GM12878 (cell line): ENCODE data around the gene SRSF2. TPM values are rescaled to one million over a fixed set of nuclear protein-coding genes. Genes with fewer than 3 reads are reported as not detected.
A peak's percentile ranks its signal among the peaks of the same experiment; 100 is the strongest.

Source experiments
- ATAC-seq: fragments of 200-7000 bp; cut with Tn5 transposase; 3 replicates; pipeline ENCODE4 v1.9.1; 2020; ENCODE audit warnings: mild to moderate bottlenecking, moderate library complexity
- BruUV-seq: library from RNA; stranded (reverse); fragments of 400-500 nt; replicated peaks from 2 replicates; lab custom pipeline; 2021; lab: Mats Ljungman, UMichigan
- CTCF ChIA-PET: fragments of 300-600 bp; sonication (Branson Sonifier 250); formaldehyde crosslinking; extraction: SDS; loops from one replicate; lab custom pipeline; 2021; ENCODE audit warnings: inconsistent platforms; lab: Yijun Ruan, JAX
- POLR2A ChIA-PET: fragments of 350-600 bp; formaldehyde crosslinking; extraction: SDS; loops from one replicate; lab custom pipeline; 2021; ENCODE audit warnings: inconsistent platforms; lab: Charles Lee
- RAD21 ChIA-PET: fragments of 300-600 bp; sonication (Branson Sonifier 250); formaldehyde crosslinking; loops from one replicate; lab custom pipeline; 2023; ENCODE audit warnings: antibody characterized with exemption; ENCODE audit not compliant: unreplicated experiment; lab: Charles Lee
- SMC1A ChIA-PET: fragments of 300-600 bp; sonication (Branson Sonifier 250); formaldehyde crosslinking; loops from one replicate; lab custom pipeline; 2023; ENCODE audit not compliant: unreplicated experiment, uncharacterized antibody; lab: Charles Lee
- DNase-seq: peaks from one replicate; pipeline ENCODE4 v3.0.0-alpha.2; 2011; ENCODE audit warnings: low read depth, low spot score
- FAIRE-seq: peaks from 3 replicates; lab custom pipeline; 2011; peaks lifted over from hg19 to GRCh38; lab: Jason Lieb, UNC
- H2AFZ ChIP-seq: 2 replicates; pipeline ENCODE4 v1.6.0; 2011; ENCODE audit warnings: low read depth, low read length, control low read depth; ENCODE audit not compliant: control insufficient read depth
- H3K27ac ChIP-seq: 2 replicates; pipeline ENCODE4 v1.5.1; 2011; ENCODE audit warnings: control low read depth; ENCODE audit not compliant: control insufficient read depth, insufficient read depth
- H3K27me3 ChIP-seq, 2 experiments: replicated peaks in 1 of 2; 2 replicates each; pipeline versions ENCODE4 v1.6.0 to v1.6.1; 2011; ENCODE audit warnings: low read length in 1 of 2; ENCODE audit not compliant: control insufficient read depth in 2 of 2, insufficient read depth in 2 of 2
- H3K36me3 ChIP-seq, 2 experiments: 2 replicates each; pipeline ENCODE4 v1.5.1; 2011; ENCODE audit warnings: low read length in 1 of 2; ENCODE audit not compliant: control insufficient read depth in 2 of 2, insufficient read depth in 2 of 2
- H3K4me1 ChIP-seq: 2 replicates; pipeline ENCODE4 v1.6.1; 2011; ENCODE audit warnings: mild to moderate bottlenecking, low read length, moderate library complexity, mixed read lengths; ENCODE audit not compliant: control insufficient read depth, insufficient read depth
- H3K4me2 ChIP-seq: 2 replicates; pipeline ENCODE4 v1.6.0; 2011; ENCODE audit warnings: control low read depth; ENCODE audit not compliant: control insufficient read depth, insufficient read depth
- H3K4me3 ChIP-seq: fragments of 200-600 bp; sonication (generic); 2 replicates; pipeline ENCODE4 v1.5.1; 2016
- H3K79me2 ChIP-seq: 2 replicates; pipeline ENCODE4 v1.6.0; 2011; ENCODE audit warnings: low read length; ENCODE audit not compliant: control insufficient read depth, insufficient read depth
- H3K9ac ChIP-seq: 2 replicates; pipeline ENCODE4 v1.8.0; 2011; ENCODE audit warnings: low read length, control low read depth, mixed read lengths; ENCODE audit not compliant: control insufficient read depth, insufficient read depth
- H3K9me3 ChIP-seq: replicated peaks from 3 replicates; pipeline ENCODE4 v1.5.1; 2011; ENCODE audit warnings: mild to moderate bottlenecking, low read length; ENCODE audit not compliant: control insufficient read depth, insufficient read depth
- H4K20me1 ChIP-seq: 2 replicates; pipeline ENCODE4 v1.6.0; 2011; ENCODE audit not compliant: control insufficient read depth, insufficient read depth
- CBX5 ChIP-seq: sonication (generic); IDR thresholded peaks from 2 replicates; pipeline ENCODE4 v1.6.1; 2016; ENCODE audit warnings: low read depth, moderate library complexity, mild to moderate bottlenecking, inconsistent platforms
- FOXM1 ChIP-seq: IDR thresholded peaks from 2 replicates; pipeline ENCODE4 v1.6.1; 2012; ENCODE audit warnings: low read depth, mild to moderate bottlenecking, inconsistent platforms, low read length, moderate library complexity
- MAX ChIP-seq: IDR thresholded peaks from 2 replicates; pipeline ENCODE4 v1.6.1; 2012; ENCODE audit warnings: low read depth, low read length, improper control_type of control experiment
- SRF ChIP-seq, 2 experiments: IDR thresholded peaks; 2 replicates each; pipeline ENCODE4 v1.6.1; 2011; ENCODE audit warnings: low read depth in 2 of 2, low read length in 2 of 2, mild to moderate bottlenecking in 1 of 2, moderate library complexity in 1 of 2
- TBL1XR1 ChIP-seq: IDR thresholded peaks from 2 replicates; pipeline ENCODE4 v1.6.1; 2012; ENCODE audit warnings: low read depth, low read length, improper control_type of control experiment
- ZNF384 ChIP-seq: IDR thresholded peaks from 2 replicates; pipeline ENCODE4 v1.6.1; 2012; ENCODE audit warnings: low read depth, mild to moderate bottlenecking, low read length, improper control_type of control experiment, borderline replicate concordance
- WGBS: methylation state at CpG from one replicate; pipeline ENCODE4 v1.1.6; 2016; ENCODE audit warnings: low lambda C conversion rate; ENCODE audit not compliant: insufficient replicate concordance, insufficient coverage; ENCODE audit errors: missing lambda C conversion rate; 5-methylcytosine and 5-hydroxymethylcytosine counted together
- in situ Hi-C: fragments of 300-500 bp; cut with MboI; formaldehyde crosslinking; loops from 9 replicates; pipeline ENCODE4 v1.14.3; 2018; ENCODE audit warnings: mixed read lengths
- intact Hi-C: fragments of 100-400 bp; cut with micrococcal nuclease; formaldehyde crosslinking; loops from one replicate; pipeline ENCODE4 v1.14.2; 2022; ENCODE audit not compliant: unreplicated experiment
- polyA plus RNA-seq, 11 experiments: library from polyadenylated mRNA; depleted of rRNA in 4 of 11; unstranded in 6 of 11; stranded (reverse) in 5 of 11; fragments of >200 nt; fragmentation: Nextera tagmentation in 4 of 11; fragmentation: Illumina TruSeq in 1 of 11; extraction: Ambion mirVana in 4 of 11; extraction: Trizol in 1 of 11; gene quantifications; 1 replicate in 1 of 11; 2 replicates in 10 of 11; pipeline versions ENCODE4 v1.2.1 to v1.2.3, GENCODE V29; 2011 to 2016; ENCODE audit warnings: inconsistent platforms in 2 of 11, missing spikeins in 2 of 11, low read depth in 1 of 11
- total RNA-seq, 4 experiments: library from RNA; depleted of rRNA in 3 of 4; stranded (reverse); fragments of >200 nt in 3 of 4; fragmentation: Illumina TruSeq in 1 of 4; extraction: Trizol in 1 of 4; gene quantifications; 2 replicates each; pipeline versions ENCODE4 v1.2.1 to v1.2.3, GENCODE V29; 2013 to 2021
- TF ChIP-seq, protein P1 (sequence below): fragments of 450-650 bp; IDR thresholded peaks from 2 replicates; pipeline ENCODE4 v1.6.1; 2016; ENCODE audit warnings: mild to moderate bottlenecking

The SRSF2 gene
- total and polyA plus RNA-seq, 10 of the 15 experiments (the other 5 are each of a cell fraction or from before 2014, with no cell fraction given), result 225 to 795 (median 410) TPM

DNA sequence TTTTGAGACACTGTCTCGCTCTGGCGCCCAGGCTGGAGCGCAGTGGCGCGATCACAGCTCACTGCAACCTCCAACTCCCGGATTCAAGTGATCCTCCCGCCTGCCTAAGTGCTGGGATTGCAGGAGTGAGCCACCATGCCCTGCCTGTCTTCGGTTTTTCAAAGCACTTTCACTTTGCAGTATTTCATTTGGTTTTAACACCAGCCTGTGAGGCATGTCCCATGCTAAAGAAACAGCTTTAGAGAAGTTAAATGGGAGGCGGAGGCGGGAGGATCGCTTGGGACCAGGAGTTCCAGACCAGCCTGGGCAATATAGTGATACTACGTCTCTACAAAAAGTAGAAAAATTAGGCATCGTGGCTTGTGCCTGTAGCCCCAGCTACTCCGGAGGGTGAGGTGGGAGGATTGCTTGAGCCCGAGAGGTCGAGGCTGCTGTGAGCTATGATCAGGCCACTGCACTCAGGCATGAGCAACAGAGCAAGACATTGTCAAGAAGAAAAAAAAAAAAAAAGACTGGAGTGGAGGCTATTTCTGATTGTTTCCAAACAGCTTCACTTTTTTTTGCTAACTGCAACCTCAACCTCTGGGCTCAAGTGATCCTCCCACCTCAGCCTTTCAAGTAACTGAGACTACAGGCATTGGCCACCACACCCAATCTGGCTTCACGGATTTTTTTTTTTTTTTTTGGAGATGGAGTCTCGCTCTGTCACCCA, 9.2 kb downstream of the SRSF2 start:
- Histone ChIP-seq H3K79me2 (peaks cover 81% of the 10 kb centered on the region), H3K4me2 (peak overlapping the region; percentile 45), H3K9ac (peak overlapping the region; percentile 98), H3K4me3 (peak overlapping the region; percentile 80), H3K27me3 (no peaks in the 10 kb centered on the region), H2AFZ (no peak overlapping the region), H3K36me3 (peaks cover 1 to 22% of the 10 kb centered on the region in 2 experiments), H3K4me1 (no peaks in the 10 kb centered on the region; the same call in 1 of the 2 replicates), H3K9me3 (no peaks in the 10 kb centered on the region), H3K27ac (peak overlapping the region; percentile 98), H4K20me1 (no peaks in the 10 kb centered on the region)
- TF ChIP-seq MAX (0 out of 2 replicates have a peak, but pooled peaks have one; percentile 21), FOXM1 (no peak), SRF (IDR thresholded peaks at IDR 0.05; ENCODE audit: low read depth in 2 of 2, low read length in 2 of 2) (0 out of 4 replicates have a peak, but pooled peaks of 1 of the 2 experiments have one; percentile 52), TBL1XR1 (no peak; the same call in 1 of the 2 replicates), CBX5 (0 out of 2 replicates have a peak, but pooled peaks have one; percentile 11), ZNF384 (peak; percentile 58)
- TF ChIP-seq, protein P1, sequence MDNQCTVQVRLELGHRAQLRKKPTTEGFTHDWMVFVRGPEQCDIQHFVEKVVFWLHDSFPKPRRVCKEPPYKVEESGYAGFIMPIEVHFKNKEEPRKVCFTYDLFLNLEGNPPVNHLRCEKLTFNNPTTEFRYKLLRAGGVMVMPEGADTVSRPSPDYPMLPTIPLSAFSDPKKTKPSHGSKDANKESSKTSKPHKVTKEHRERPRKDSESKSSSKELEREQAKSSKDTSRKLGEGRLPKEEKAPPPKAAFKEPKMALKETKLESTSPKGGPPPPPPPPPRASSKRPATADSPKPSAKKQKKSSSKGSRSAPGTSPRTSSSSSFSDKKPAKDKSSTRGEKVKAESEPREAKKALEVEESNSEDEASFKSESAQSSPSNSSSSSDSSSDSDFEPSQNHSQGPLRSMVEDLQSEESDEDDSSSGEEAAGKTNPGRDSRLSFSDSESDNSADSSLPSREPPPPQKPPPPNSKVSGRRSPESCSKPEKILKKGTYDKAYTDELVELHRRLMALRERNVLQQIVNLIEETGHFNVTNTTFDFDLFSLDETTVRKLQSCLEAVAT, result peak; percentile 88
- ChIA-PET CTCF (interaction anchor here (0.6 to 7.2 kb wide), 15 partner anchors 8 to 544 kb away, joined by 3 to 65 read pairs (median 4); partner anchors contain the start of genes MFSD11 and SRSF2), RAD21 (interaction anchor here (0.7 to 1.8 kb wide), 5 partner anchors 10 to 114 kb away, joined by 3 to 12 read pairs (median 3); partner anchors contain the start of genes MFSD11 and SRSF2), POLR2A (interaction anchor here (0.6 to 4.4 kb wide), 9 partner anchors 9 to 727 kb away, joined by 3 to 60 read pairs (median 3); partner anchors contain the start of genes MFSD11 and SRSF2), SMC1A (interaction anchor here (0.6 to 1.8 kb wide), 5 partner anchors 8 to 332 kb away, joined by 3 to 10 read pairs (median 4); partner anchors contain the start of gene MFSD11)
- in situ Hi-C loops (no loop called here), intact Hi-C loops (loop anchor here (1.0 to 5.0 kb wide), 2 partner anchors 7 to 109 kb away; no protein-coding TSS in a partner anchor)
- FAIRE-seq (peak; percentile 41), DNase-seq (peak; percentile 31), ATAC-seq (peak; percentile 4; the same call in 2 of the 3 replicates)
- WGBS, result 1% methylated on average over 18 of the region's 18 CpGs
- BruUV-seq, result no TSS peak
